Gastroesophageal sphincter (tissue), 3 donors: ENCODE measurements around the gene ZNF213.

Experiments used
- EP300 ChIP-seq: sonication (generic); formaldehyde crosslinking; IDR thresholded peaks from one replicate; pipeline ENCODE4 v1.6.1; 2017; ENCODE audit warnings: antibody characterized with exemption, mild to moderate bottlenecking
- POLR2A ChIP-seq, 2 donors: fragments of 450-650 bp; IDR thresholded peaks; one replicate each; pipeline ENCODE4 v1.6.1; 2017; ENCODE audit warnings: antibody characterized with exemption in 2 of 2, mild to moderate bottlenecking in 2 of 2, moderate library complexity in 1 of 2
- TF ChIP-seq, protein P1 (sequence below), 4 experiments: fragments of 200-600 bp in 2 of 4; fragments of 450-650 bp in 2 of 4; sonication (generic) in 1 of 4; IDR thresholded peaks; one replicate each; pipeline ENCODE4 v1.5.1; 2017 to 2019; ENCODE audit warnings: antibody characterized with exemption in 4 of 4, mild to moderate bottlenecking in 2 of 4, moderate library complexity in 2 of 4

DNA sequence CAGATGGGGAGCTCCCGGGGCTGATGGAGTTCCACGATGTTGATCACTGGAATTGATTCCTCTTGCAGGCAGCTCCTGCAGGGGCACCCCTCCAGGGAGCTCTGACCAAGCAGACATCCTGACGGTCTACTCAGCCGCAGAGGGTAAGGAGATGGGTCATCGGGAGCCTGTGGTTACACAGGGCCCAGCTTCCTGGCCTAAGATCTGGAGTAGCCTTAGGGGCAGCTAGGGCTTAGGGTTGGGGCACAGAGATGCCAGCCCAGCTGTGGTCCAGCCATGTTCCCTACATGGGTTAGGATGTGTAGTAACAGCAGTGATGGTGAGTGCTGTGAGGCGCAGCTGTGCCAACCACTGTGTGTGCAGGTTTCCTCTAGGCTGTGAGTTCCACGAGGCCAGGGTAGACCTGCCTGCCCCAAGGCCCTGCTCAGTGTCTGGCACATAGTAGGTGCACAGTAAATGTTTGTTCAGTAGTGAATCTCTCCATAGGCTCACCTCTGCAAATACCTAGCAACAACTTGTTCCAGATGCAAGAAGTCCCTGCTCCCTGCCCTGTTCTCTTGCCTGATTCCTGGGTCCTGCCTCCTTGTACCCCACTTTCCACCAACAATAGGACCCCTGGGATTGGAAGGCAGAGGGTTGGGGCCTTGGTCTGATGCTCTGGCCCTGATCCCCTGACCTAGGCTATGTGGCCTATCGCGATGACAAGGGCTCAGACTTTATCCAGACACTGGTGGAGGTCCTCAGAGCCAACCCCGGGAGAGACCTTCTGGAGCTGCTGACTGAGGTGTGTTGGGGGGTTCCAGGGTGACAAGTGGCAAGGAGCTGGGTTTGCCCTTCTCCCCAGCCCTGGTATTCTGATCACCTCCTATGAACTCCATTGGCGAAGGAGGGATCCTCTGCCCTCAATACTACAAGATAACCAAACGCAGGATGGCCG, 13.7 kb downstream of the ZNF213 start:
- TF ChIP-seq, protein P1, sequence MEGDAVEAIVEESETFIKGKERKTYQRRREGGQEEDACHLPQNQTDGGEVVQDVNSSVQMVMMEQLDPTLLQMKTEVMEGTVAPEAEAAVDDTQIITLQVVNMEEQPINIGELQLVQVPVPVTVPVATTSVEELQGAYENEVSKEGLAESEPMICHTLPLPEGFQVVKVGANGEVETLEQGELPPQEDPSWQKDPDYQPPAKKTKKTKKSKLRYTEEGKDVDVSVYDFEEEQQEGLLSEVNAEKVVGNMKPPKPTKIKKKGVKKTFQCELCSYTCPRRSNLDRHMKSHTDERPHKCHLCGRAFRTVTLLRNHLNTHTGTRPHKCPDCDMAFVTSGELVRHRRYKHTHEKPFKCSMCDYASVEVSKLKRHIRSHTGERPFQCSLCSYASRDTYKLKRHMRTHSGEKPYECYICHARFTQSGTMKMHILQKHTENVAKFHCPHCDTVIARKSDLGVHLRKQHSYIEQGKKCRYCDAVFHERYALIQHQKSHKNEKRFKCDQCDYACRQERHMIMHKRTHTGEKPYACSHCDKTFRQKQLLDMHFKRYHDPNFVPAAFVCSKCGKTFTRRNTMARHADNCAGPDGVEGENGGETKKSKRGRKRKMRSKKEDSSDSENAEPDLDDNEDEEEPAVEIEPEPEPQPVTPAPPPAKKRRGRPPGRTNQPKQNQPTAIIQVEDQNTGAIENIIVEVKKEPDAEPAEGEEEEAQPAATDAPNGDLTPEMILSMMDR (IDR thresholded peaks at IDR 0.05): no peak
- TF ChIP-seq POLR2A (IDR thresholded peaks at IDR 0.05) (no peak), EP300 (no peak)
